HG03135 (cell line): ENCODE results near the gene CDC42EP3.

ENCODE experiments used
- ATAC-seq: cut with Tn5 transposase; IDR thresholded peaks from one replicate; pipeline ENCODE4 v1.9.1; 2021; ENCODE audit warnings: mild to moderate bottlenecking, moderate library complexity; ENCODE audit not compliant: unreplicated experiment

CDC42EP3 gene

GRCh38 chr2:37619959-37620300 is 51.5 kb downstream of the CDC42EP3 start:
- no peak for ATAC-seq

- ATAC-seq = no peak
These were observed 52.0 kb downstream of the CDC42EP3 start for GRCh38 chr2:37619230-37619958.

- no peak for ATAC-seq
These were observed 53.1 kb downstream of the CDC42EP3 start for GRCh38 chr2:37618326-37618725.

- no peak for ATAC-seq
These were observed 54.1 kb downstream of the CDC42EP3 start for GRCh38 chr2:37617119-37617892.

- ATAC-seq = no peak
These were observed 54.8 kb downstream of the CDC42EP3 start for GRCh38 chr2:37616677-37617005.

GRCh38 chr2:37615804-37616676 is 55.4 kb downstream of the CDC42EP3 start:
- peak; percentile 51 for ATAC-seq

- no peak for ATAC-seq
These were observed 57.2 kb downstream of the CDC42EP3 start for GRCh38 chr2:37614061-37614738.

GRCh38 chr2:37612382-37612781 is 59.1 kb downstream of the CDC42EP3 start:
- ATAC-seq = no peak

- ATAC-seq = no peak
These were observed 60.7 kb downstream of the CDC42EP3 start for GRCh38 chr2:37610638-37611289.

GRCh38 chr2:37609782-37610181 is 61.7 kb downstream of the CDC42EP3 start:
- no peak for ATAC-seq

- ATAC-seq = no peak
These were observed 66.7 kb downstream of the CDC42EP3 start for GRCh38 chr2:37604716-37605115.

- ATAC-seq = no peak
These were observed 68.7 kb downstream of the CDC42EP3 start for GRCh38 chr2:37602702-37603101.

GRCh38 chr2:37602040-37602439 is 69.4 kb downstream of the CDC42EP3 start:
- no peak for ATAC-seq

GRCh38 chr2:37601569-37601968 is 69.9 kb downstream of the CDC42EP3 start:
- no peak for ATAC-seq

- ATAC-seq = no peak
These were observed 70.7 kb downstream of the CDC42EP3 start for GRCh38 chr2:37600735-37601134.

- ATAC-seq = no peak
These were observed 71.5 kb downstream of the CDC42EP3 start for GRCh38 chr2:37599688-37600525.

GRCh38 chr2:37593694-37594093 is 77.7 kb downstream of the CDC42EP3 start:
- no peak for ATAC-seq

- ATAC-seq = no peak
These were observed 78.4 kb downstream of the CDC42EP3 start for GRCh38 chr2:37593024-37593423.
